Measurements from ENCODE around the gene TOGARAM2.

DNA sequence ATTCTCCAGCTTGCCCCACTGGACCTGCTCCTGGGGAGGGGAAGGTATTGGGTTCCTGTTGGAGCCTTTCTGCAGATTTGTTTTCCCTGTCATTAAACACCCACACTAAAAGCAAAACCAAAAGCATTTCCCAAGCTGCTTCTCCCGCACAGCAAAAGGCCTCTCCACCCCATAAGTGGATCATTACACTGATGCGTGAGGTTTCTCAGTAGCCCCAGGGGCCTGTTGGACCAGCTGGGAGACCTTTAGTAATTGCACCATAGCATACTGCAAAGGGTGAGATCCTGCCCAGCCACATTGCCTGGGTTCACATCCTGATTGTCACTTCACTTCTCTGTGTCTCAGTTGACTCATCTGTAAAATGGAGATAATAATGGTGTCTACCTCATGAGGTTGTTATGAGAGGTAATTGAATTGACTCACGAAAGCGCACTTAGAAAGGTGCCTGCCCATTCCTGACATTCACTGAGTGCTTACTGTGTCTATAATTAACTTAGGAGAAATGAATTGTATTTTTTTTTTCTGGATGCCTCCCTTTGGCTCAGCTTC is 43.9 kb downstream of the TOGARAM2 start:
- TF ChIP-seq, protein P1, sequence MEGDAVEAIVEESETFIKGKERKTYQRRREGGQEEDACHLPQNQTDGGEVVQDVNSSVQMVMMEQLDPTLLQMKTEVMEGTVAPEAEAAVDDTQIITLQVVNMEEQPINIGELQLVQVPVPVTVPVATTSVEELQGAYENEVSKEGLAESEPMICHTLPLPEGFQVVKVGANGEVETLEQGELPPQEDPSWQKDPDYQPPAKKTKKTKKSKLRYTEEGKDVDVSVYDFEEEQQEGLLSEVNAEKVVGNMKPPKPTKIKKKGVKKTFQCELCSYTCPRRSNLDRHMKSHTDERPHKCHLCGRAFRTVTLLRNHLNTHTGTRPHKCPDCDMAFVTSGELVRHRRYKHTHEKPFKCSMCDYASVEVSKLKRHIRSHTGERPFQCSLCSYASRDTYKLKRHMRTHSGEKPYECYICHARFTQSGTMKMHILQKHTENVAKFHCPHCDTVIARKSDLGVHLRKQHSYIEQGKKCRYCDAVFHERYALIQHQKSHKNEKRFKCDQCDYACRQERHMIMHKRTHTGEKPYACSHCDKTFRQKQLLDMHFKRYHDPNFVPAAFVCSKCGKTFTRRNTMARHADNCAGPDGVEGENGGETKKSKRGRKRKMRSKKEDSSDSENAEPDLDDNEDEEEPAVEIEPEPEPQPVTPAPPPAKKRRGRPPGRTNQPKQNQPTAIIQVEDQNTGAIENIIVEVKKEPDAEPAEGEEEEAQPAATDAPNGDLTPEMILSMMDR (IDR thresholded peaks at IDR 0.05; ENCODE audit: low read depth, low read length): no peak
- TF ChIP-seq EZH2phosphoT487 (IDR thresholded peaks at IDR 0.05; ENCODE audit: low read depth): no peak

All from OCI-LY3 (cell line).